ENCODE measurements around the gene HERC6. TPM values are rescaled to one million over a fixed set of nuclear protein-coding genes. Genes with fewer than 3 reads are reported as not detected.
"Not testable (repeated sequence)": the region's sequence is repeated elsewhere in the genome, so short reads cannot be mapped to it uniquely, and the experiment has no call there.

Gene HERC6
- polyA plus RNA-seq, 1 donor: 1.7 TPM

DNA sequence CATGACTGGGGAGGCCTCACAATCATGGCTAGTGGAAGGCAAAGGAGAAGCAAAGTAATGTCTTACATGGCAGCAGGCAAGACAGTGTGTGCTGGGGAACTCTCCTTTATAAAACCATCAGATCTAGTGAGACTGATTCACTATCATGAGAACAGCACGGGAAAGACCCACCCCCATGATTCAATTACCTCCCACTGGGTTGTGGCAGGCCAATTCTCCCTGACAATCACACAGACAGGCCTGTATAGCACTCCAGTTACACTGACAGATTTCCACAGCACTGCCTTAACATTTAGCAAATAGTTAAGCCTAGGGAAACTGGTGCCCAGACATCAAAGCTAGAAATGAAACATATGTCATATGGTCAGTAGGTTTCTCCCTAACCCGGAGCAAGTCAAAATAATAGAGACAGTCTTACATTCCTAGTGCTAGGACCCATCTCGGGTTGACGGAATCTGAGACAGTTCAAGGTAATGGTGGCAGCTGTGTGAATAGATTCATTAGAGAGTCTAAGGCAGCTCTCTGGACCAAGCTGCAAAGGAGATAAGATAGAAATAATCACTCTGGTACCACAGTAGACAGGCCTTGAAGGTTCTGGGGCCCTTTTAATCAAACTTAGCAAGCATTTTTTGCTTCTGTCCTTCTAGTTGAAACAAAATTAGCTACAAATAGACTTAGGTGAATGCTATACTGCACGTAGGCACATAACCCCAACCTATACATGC lies 68.9 kb downstream of the HERC6 start:
- no peak for DNase-seq

DNA sequence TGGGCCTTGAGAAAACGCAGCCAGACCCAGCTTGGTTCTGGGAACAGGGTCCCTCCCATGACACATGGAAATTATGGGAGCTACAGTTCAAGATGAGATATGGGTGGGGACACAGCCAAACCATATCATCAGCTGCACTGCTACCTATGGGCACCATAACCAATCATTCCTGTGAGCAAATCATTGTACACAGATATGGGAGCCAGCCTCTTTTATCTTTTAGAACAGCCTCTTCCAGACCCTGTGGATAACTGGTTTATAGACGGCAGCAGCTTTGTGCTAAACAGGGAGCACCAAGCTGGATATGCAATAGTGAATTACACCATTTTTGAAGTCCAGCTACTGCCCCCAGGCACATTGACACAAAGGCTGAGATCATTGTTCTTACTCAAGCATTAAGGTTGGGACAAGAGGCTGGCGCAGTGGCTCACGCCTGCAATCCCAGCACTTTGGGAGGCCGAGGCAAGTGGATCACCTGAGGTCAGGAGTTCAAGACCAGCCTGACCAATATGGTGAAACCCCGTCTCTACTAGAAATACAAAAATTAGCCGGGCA lies 69.6 kb downstream of the HERC6 start:
- not testable (repeated sequence) for DNase-seq

DNA sequence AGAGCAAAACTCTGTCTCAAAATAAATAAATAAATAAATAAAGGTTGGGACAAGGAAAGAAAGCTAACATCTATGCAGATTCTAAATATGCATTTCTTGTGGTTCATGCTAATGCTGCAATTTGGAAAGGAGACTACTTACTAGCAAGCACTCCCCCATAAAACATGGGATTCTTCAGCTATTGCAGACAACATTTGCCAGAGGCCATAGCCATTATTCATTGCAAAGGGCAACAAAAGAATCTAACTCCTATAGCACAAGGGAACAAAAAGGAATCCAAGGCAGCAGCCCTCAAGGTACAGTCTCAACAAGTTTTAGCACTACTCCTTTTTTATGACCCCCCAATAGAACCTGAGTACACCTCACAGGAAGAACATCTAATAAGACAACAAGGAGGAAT lies 70.2 kb downstream of the HERC6 start:
- no peak for DNase-seq

DNA sequence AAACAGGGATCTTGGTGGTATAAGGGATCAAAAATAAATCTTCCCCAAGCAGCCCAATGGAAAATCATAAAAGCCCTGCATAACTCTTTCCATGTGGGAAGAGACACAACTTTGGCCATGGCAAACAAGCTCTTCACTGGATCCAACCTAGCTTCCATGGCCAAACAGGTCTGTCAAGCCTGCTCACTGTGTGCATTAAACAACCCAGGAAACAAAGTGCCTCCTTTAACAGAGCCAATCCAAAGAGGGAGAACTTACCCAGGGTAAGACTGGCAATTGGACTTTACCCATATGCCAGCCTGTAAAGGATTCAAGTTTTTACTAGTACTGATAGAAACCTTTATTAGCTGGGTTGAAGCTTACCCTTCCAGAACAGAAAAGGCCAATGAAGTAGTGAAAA lies 70.6 kb downstream of the HERC6 start:
- DNase-seq: no peak

DNA sequence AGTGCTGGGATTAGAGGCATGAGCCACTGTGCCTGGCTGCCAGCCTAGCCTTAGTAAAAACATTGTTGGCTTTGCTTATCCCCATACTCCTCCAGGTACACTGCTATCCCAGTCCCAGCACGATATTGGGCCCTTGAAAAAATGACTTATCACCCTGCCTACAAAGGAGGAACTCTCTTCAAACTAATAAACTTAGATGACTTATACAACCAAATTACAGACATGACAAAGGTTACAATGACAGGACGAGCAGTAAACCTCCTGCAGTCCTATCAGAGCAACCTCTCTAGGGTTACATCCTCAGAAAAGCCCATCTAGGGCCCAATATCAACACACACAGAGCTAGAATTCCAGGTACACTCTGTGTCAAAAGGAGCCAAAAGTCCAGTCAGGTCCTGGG lies 72.6 kb downstream of the HERC6 start:
- DNase-seq: no peak

DNA sequence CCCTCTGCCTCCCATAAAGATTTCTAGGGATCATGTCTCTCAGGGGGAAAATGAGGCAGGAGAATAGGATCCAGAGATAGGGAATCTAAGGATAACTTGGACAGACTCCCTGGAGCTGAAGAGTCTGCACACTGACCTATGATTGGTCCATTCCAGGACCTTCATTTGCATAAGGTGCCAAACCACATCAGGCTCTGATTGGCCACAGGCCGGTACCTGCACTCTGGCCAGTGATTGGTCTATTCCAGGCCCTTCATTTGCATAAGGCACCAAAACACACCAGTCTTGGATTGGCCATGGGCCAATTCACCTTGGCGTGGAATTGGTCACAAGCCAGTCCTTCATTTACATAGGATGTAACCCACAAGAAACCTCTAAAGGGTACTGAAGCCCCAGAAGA lies 74.3 kb downstream of the HERC6 start:
- DNase-seq: no peak

DNA sequence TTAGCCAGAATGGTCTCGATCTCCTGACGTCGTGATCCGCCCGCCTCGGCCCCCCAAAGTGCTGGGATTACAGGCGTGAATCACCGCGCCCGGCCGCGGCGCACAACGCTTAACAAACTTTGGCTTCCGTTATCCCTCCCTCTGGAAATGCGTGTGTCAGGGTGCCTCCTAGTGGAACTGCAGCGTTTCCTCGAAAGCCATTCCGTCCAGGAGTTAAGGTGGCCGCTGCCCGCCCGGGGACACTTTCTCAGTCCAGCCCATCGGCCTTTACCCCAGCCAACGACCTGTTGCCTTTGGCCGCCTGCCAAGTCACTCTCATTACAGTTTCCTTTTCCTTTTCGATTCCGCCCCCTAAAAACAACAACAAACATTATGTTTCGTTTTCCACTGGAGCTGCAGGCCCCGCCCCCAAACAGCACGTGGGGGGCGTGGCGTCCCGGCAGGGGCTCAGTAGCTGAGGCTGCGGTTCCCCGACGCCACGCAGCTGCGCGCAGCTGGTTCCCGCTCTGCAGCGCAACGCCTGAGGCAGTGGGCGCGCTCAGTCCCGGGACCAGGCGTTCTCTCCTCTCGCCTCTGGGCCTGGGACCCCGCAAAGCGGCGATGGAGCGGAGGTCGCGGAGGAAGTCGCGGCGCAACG lies 78.1 kb downstream of the HERC6 start, which contains the start of gene HERC5:
Gene HERC5, plus strand, starts transcription at position 450 of the 637 bp plus-strand sequence. Its CDS starts 151 bp downstream, at position 601.
- DNase-seq: peak; percentile 89

DNA sequence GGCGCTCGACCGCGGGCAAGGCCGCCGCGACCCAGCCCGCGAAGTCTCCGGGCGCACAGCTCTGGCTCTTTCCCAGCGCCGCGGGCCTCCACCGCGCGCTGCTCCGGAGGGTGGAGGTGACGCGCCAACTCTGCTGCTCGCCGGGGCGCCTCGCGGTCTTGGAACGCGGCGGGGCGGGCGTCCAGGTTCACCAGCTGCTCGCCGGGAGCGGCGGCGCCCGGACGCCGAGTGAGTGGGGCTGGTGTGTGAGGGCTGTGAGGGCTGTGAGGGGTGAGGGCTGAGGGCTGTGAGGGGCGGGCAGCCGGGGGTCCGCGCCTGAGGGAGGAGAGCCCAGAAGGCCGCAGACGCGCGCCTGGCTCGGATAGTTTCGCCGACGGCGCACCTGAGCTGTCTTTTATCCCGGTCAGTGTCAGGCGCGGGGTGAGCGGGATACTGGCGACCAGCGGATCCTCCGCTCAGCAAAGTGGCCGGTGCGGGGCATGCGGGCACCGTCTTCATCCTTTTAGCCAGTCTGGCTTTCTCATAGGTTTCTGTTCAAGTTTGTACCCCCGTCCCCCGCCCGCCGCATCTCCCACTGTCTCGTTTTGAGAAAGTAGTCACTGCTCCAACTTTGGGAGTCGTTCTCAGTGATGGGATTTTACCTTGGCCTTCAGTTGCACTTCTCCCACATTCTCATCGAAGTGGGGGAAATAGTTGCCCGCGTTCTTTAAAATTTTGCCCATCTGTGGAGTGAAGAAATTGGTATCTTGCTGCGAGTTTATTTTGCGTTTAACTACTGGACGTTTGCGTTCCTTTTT lies 78.9 kb downstream of the HERC6 start:
- DNase-seq: peak; percentile 26

DNA sequence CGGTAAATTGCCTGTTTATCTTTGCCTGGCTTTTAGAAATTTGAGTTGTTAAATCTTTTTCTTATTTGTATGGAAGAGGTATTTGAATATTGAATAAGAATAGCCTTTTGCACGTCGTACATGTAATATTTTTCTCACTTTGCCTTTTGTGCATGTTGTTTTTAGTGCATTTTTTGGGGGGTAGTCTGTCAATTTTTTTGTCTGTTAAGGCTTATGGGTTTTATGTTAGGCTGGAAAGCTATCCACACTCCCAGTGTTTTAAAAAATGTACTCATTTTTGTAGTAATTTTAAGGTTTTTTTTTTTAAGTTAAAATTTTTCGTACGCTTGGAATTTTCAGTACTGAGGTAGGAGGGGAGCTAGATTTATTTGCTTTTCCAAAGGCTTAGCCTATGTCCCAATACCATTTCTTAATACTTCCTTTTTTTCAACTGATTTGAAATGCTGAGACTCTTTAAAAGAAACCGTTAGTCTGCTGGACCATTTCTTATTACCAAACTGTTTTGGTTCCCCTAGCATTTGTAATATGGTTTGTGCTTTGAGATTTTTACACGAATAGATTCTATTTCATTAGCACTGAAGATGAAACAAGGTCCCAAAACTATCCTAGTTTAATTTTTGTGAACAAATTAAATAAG lies 79.6 kb downstream of the HERC6 start:
- peak; percentile 4 for DNase-seq

DNA sequence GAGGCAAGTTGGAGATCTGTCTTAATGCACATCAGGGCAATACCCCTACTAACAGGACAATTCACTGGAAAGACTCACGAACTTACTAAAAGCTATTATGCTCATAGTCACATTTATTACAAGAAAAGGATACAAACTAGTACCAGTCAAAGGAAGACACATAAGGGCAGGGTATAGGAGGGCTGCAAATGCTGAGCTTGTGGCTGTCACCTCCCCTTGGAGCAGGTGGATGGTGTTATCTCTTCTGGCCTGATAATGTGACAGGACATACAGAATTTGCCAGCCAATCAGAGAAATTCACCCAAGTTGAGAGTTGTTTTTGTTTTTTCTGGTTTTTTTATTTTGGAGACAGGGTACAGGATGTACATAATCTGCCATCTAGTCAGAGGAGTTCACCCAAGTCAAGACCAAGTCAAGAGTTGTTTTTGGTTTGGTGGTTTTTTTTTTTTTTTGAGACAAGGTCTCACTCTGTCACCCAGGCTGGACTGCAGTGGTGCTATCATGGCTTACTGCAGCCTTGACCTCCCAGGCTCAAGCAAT lies 87.1 kb downstream of the HERC6 start:
- no peak for DNase-seq

DNA sequence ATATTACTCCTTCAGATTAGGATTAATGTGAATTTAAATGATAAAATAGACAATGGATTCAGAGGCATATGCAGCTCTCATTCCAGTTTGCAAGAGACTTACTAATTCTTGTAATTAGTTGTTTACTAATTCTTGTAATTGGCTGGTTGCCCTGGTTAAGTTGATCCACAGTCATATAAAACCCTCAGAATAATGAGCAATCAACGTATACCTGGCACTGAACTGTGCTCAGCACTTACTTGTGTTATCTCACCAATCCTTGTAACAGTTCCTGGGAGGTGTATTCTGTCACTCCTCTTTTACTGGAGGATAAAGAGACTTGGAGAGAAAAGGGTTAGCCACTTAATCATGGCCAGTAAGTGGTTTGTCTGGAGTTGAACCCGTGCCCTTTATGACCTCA lies 88.7 kb downstream of the HERC6 start:
- no peak for DNase-seq

DNA sequence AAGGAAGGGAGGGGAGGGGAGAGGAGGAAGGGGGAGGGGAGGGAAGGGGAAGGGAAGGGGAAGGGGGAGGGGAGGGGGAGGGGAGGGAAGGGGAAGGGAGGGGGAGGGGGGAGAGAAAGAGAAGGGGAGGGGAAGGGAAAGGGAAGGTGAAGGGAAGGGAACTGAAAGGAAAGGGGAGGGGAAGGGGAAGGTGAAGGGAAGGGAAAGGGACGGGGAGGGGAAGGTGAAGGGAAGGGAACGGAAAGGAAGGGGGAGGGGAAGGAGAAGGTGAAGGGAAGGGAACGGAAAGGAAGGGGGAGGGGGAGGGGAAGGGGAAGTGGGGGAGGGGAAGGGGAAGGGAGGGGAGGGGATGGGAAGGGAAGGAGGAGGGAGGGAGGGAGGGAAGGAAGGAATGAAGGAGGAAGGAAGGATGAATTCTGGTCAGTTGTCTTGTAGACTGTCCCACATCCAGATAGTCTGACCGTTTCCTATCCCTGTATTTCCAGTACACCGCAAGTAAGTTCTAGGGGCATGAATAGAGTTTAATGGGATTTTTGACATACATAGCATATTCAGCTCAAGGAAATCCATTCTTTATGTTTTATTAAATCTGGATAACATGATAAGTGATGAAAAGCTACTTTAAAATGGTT lies 98.7 kb downstream of the HERC6 start:
- DNase-seq: no peak

DNA sequence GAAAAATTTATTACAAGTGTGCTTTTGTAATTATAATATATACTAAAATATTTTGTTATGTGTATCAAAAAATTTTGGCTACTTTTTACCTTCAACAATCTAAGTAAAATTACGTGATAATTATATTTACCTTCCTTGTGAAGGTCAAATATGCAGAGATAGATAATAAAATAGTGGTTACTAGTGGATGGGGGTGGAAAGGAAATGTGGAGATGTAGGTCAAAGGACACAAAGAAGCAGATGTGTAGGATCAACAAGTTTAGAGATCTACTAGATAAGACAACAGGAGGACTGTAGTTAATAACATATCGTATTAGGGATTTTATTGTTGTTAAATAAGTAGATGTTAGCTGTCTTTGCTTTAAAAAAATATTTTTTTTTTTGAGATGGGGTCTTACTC lies 99.6 kb downstream of the HERC6 start:
- no peak for DNase-seq

DNA sequence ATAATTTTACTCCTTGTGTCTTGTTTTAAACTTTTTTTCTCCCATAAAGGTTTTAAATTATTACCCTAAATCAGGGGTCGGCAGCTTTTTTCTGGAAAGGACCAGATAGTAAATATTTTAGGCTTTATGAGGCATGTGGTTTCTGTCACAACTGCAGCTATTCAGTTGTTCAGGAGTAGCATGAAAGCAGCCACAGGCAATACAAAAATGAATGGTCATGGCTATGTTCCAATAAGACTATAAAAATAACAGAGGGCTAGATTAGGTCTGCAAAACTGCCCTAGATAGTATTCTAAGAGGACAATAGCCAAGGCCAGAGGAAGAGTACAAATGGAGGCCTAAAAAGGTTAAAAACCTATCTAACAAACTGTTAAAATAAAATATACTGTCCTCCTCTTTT lies 102.9 kb downstream of the HERC6 start:
- DNase-seq: no peak

DNA sequence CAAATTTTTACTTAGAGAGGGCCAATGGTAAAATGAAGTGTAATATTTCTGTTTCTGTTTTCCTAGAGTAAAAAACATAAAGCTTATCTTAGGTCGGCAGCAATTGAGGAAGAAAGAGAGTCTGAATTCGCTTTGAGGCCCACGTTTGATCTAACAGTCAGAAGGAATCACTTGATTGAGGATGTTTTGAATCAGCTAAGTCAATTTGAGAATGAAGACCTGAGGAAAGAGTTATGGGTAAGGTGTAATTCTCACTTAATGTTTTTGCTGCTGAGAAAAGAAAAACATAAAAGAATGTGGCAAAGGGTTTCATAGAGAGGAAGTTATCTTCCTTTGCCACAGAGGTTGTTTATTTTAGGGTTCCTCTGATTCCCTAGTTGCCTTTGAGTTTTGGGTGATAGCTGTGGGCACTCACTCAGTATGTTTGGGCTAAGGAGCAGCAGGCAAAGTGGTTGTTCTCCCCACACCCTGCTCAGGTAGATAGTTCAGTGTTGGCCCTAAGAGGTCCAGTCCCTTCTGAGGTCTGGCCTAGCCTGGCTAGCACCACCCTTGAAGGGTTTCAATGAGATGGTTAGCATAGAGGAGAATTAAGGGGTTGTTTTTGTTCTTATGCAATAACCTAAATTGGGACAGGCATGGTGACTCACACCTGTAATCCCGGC lies 110.6 kb downstream of the HERC6 start:
- no peak for DNase-seq

Other genes starting within 250 kb of the HERC6 start
- gene ABCG2, start 220.2 kb upstream of the HERC6 start, polyA plus RNA-seq (ENCODE audit: insufficient read length): 3.0 TPM
- 20.0 TPM for gene PPM1K, start 94.3 kb upstream of the HERC6 start, polyA plus RNA-seq (ENCODE audit: insufficient read length)
- 2.3 TPM for gene HERC5, start 78.3 kb downstream of the HERC6 start, polyA plus RNA-seq (ENCODE audit: insufficient read length)
- gene PYURF, start 144.9 kb downstream of the HERC6 start, polyA plus RNA-seq (ENCODE audit: insufficient read length): 59.0 TPM
- gene HERC3, start 213.6 kb downstream of the HERC6 start, polyA plus RNA-seq (ENCODE audit: insufficient read length): 17.0 TPM

Data from hindlimb muscle (tissue), 1 donor.